Germinal center (tissue), 1 donor: Measurements from ENCODE around the gene MOCS3.

ENCODE experiments used
- DNase-seq: peaks from one replicate; pipeline ENCODE4 v3.0.0; 2012; ENCODE audit warnings: mixed read lengths, low spot score

MOCS3 gene

GRCh38 chr20:51012357-51012756 lies 53.7 kb downstream of the MOCS3 start:
- no peak for DNase-seq
